NB4 (cell line): ENCODE measurements around the gene IRF2BP1.

Experiments
- DNase-seq: peaks from one replicate; pipeline ENCODE4 v3.0.0; 2010; ENCODE audit warnings: low read depth
- H3K4me3 ChIP-seq: one replicate; pipeline ENCODE4 v1.5.1; 2011; ENCODE audit warnings: mild to moderate bottlenecking, low read depth, low read length, moderate library complexity
- CTCF ChIP-seq: IDR thresholded peaks from one replicate; pipeline ENCODE4 v1.5.1; 2012; ENCODE audit warnings: low read depth, low read length
- MAX ChIP-seq: IDR thresholded peaks from 2 replicates; pipeline ENCODE4 v1.6.1; 2011; ENCODE audit warnings: low read depth, low read length
- MYC ChIP-seq: IDR thresholded peaks from 2 replicates; pipeline ENCODE4 v1.6.1; 2011; ENCODE audit warnings: low read depth, low read length
- POLR2A ChIP-seq: IDR thresholded peaks from 2 replicates; pipeline ENCODE4 v1.6.1; 2011; ENCODE audit warnings: mild to moderate bottlenecking; ENCODE audit not compliant: insufficient read length; ENCODE audit errors: extremely low read depth

The IRF2BP1 gene

GRCh38 chr19:45885556-45886426 is at the start of gene IRF2BP1:
Gene IRF2BP1, minus strand, starts transcription at chr19:45886141. Its CDS starts 367 bp downstream, at chr19:45885774.
- peak within 1 kb of the TSS; percentile 76 for H3K4me3 ChIP-seq
- peak; percentile 73 for TF ChIP-seq MYC
- TF ChIP-seq MAX, result peak; percentile 85
- peak; percentile 86 for TF ChIP-seq POLR2A
- no peak for TF ChIP-seq CTCF
- peak; percentile 99 for DNase-seq

GRCh38 chr19:45935267-45935666 is 49.3 kb upstream of the IRF2BP1 start:
- H3K4me3 ChIP-seq, result no peak overlapping the region
- DNase-seq, result no peak
- no peak for TF ChIP-seq POLR2A

- TF ChIP-seq POLR2A (no peak), CTCF (no peak)
- no peak for DNase-seq
- H3K4me3 ChIP-seq, result no peak overlapping the region
Measured at GRCh38 chr19:45934551-45935230, 48.8 kb upstream of the IRF2BP1 start.

- TF ChIP-seq MYC (no peak), MAX (no peak), POLR2A (no peak), CTCF (no peak)
- DNase-seq, result no peak
- no peak overlapping the region for H3K4me3 ChIP-seq
Measured at GRCh38 chr19:45933759-45934158, 47.8 kb upstream of the IRF2BP1 start.

GRCh38 chr19:45931055-45931454 is 45.1 kb upstream of the IRF2BP1 start:
- H3K4me3 ChIP-seq, result no peak overlapping the region
- DNase-seq, result no peak
- TF ChIP-seq POLR2A, result no peak
- no peak for TF ChIP-seq MAX

- TF ChIP-seq MAX (no peak), POLR2A (no peak), CTCF (no peak), MYC (no peak)
- no peak for DNase-seq
- no peak overlapping the region for H3K4me3 ChIP-seq
Measured at GRCh38 chr19:45929247-45929646, 43.3 kb upstream of the IRF2BP1 start.
